IPS DF 6.9 (cell line): ENCODE measurements around the gene UBA7.

Experiments
- DNase-seq: peaks from one replicate; pipeline ENCODE4 v3.0.0-alpha.2; 2013; ENCODE audit warnings: low read depth, low spot score
- H3K27ac ChIP-seq: one replicate; pipeline ENCODE4 v1.5.1; 2013; ENCODE audit warnings: low read length, control low read depth
- H3K27me3 ChIP-seq: 2 replicates; pipeline ENCODE4 v1.6.1; 2013; ENCODE audit warnings: mild to moderate bottlenecking, low read length; ENCODE audit not compliant: control insufficient read depth, insufficient read depth
- H3K36me3 ChIP-seq: 2 replicates; pipeline ENCODE4 v1.6.1; 2013; ENCODE audit warnings: low read length; ENCODE audit not compliant: control insufficient read depth, insufficient read depth
- H3K4me1 ChIP-seq: 2 replicates; pipeline ENCODE4 v1.6.1; 2013; ENCODE audit warnings: low read length; ENCODE audit not compliant: control insufficient read depth, insufficient read depth
- H3K4me3 ChIP-seq: 2 replicates; pipeline ENCODE4 v1.5.1; 2013; ENCODE audit warnings: mild to moderate bottlenecking, low read length
- H3K9me3 ChIP-seq: 2 replicates; pipeline ENCODE4 v1.6.1; 2013; ENCODE audit warnings: low read length, inconsistent platforms; ENCODE audit not compliant: control insufficient read depth, insufficient read depth
- WGBS: extraction: QIAGEN DNeasy Blood & Tissue Kit; methylation state at CpG from one replicate; pipeline ENCODE4 v1.1.7; 2013; ENCODE audit warnings: mixed read lengths, missing lambda C conversion rate; ENCODE audit not compliant: insufficient read length, insufficient coverage; 5-methylcytosine and 5-hydroxymethylcytosine counted together

Gene UBA7

DNA sequence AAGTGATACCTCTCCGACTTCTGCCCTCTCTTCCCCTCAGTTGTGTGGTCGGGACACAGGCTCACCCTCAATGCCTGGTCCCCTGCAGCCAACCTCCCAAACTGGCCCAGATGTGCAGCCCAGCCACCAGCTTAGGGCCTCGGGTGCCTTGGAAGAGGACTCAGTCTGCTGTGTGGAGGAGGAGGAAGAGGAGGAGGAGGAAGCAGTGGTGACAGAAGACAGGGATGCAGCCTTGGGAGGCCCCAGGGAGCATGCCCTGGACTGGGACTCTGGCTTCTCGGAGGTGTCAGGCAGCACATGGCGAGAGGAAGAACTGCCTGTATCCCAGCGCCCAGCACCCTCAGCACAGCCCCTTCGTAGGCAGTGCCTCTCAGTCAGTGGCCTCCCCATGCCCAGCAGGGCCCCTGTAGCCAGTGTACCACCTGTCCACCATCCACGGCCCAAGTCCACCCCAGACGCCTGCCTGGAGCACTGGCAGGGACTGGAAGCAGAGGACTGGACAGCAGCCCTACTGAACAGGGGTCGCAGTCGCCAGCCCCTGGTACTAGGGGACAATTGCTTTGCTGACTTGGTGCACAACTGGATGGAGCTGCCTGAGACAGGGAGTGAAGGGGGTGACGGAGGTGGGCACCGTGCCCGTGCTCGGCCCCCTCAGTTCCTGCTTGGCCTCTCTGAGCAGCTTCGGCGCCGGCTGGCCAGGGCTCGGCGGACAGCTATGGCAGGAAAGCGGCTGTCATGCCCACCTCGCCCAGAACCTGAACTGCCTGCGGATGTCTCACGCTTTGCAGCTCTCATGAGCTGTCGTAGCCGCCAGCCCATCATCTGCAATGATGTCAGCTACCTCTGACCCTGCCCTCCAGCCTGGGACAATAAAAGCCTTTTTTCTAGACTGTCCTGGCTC is 9.4 kb downstream of the UBA7 start:
- Histone ChIP-seq H3K9me3 (no peaks in the 10 kb centered on the region), H3K4me3 (no peak overlapping the region), H3K27me3 (no peaks in the 10 kb centered on the region; the same call in 1 of the 2 replicates), H3K36me3 (no peaks in the 10 kb centered on the region), H3K27ac (no peak overlapping the region), H3K4me1 (peaks cover 13% of the 10 kb centered on the region)
- no peak for DNase-seq
- WGBS, result no CpG with 5 or more reads among the region's 26 CpGs

DNA sequence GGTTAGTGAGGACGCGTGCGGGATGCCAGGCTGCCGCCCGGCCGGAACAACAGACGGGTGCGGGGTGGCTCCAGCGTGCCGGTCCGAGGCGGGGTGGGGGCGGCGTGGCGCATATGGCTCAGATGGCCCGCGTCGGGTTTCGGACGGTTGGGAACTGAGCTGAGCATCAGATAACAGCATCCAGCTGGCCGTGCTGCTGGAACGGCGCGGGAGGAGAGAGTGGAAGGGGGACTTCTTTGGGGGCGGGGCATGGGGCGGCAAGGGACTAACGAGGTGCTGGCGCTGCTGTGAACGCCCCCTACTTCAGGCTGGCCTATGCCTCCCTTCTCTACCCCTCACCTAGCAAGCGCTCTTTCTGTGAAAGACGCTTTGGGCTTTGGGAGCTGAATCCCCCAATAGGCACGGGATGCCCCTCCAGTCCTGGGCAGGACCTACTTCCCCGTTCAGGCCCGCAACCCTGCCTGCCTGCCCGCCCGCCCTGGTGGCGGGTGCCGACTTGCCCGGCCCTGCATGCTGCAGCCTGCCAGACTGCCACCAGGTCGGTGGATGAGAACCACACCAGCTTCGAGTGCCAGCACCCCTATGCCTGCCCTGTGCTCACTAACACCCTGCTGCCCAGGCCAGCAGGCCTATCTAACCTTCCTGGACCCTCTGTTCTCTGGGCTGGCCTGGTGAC is 10.2 kb downstream of the UBA7 start:
- H3K36me3 ChIP-seq, result no peaks in the 10 kb centered on the region
- no CpG with 5 or more reads among the region's 41 CpGs for WGBS
- H3K4me3 ChIP-seq, result peak overlapping the region; percentile 42
- no peak for DNase-seq
- H3K27me3 ChIP-seq, result no peaks in the 10 kb centered on the region; the same call in 1 of the 2 replicates
- H3K4me1 ChIP-seq, result peaks cover 13% of the 10 kb centered on the region
- H3K9me3 ChIP-seq, result no peaks in the 10 kb centered on the region
- H3K27ac ChIP-seq, result no peak overlapping the region

DNA sequence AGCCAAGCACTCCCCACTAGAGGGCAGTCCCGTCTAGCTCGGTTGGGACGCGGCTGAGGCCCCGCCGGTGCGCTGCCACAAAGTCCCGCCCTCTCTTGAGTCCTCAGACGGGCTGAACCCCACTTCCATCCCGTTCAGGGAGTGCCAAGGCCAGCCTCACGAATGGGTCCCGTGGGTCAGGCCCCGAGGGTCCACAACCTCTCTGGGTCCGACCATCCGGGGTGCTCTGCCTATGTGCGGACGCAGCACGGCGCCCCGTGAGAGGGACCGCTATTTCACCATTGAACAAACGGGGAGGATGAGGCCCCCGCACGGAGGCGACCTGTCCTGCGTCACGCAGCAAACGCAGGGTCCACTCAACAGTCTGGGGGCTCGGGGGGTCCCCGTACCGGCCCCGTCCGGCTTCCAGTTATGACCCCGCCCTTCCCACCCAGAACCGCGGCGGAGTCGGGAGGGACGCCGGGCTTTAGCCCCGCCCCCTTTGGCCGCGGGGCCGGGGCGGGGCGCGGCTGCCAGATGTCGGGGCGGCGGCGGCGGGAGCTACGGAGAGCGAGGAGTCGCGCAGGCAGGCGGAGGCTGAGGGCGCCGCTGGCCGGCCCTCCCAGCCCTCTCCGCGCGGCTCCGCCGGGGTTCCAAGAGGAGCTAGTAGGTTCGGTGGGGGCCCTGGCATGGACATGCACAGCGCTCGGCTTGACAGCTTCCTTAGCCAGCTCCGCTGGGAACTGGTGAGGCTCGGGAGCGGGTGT is 10.9 kb downstream of the UBA7 start, which contains the start of gene INKA1:
INKA1 (plus strand) TSS at position 543 of the 746 bp plus-strand sequence; CDS start at position 675, 132 bp downstream.
- no peaks in the 10 kb centered on the region; the same call in 1 of the 2 replicates for H3K27me3 ChIP-seq
- WGBS, result no CpG with 5 or more reads among the region's 71 CpGs
- peak within 1 kb of the TSS; percentile 42 for H3K4me3 ChIP-seq
- peaks cover 13% of the 10 kb centered on the region for H3K4me1 ChIP-seq
- H3K27ac ChIP-seq, result no peak within 1 kb of the TSS
- H3K9me3 ChIP-seq, result no peaks in the 10 kb centered on the region
- DNase-seq, result peak; percentile 81
- no peaks in the 10 kb centered on the region for H3K36me3 ChIP-seq

DNA sequence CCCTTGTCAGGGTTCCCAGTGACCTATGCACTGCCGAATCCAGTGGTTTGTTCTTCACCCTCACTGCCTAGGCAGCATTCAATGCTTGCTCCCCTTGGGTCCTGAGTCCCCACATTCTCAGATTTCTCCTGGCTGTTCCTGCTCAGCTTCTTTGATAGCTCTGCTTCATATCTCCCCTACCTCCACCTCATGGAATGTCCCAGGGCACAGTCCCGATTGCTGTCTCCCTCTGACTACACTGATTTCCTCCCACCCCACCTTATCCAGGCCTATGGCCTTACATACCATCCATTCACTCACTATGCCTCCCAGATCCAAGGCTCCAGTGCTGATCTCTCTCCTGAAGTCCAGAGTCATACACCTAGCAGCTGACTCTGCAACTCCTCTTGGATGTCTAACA is 12.6 kb downstream of the UBA7 start:
- Histone ChIP-seq H3K4me1 (peaks cover 10% of the 10 kb centered on the region), H3K36me3 (no peaks in the 10 kb centered on the region), H3K9me3 (no peaks in the 10 kb centered on the region), H3K27me3 (no peaks in the 10 kb centered on the region; the same call in 1 of the 2 replicates), H3K27ac (no peak overlapping the region), H3K4me3 (no peak overlapping the region)
- DNase-seq, result no peak
- no CpG with 5 or more reads among the region's 2 CpGs for WGBS

DNA sequence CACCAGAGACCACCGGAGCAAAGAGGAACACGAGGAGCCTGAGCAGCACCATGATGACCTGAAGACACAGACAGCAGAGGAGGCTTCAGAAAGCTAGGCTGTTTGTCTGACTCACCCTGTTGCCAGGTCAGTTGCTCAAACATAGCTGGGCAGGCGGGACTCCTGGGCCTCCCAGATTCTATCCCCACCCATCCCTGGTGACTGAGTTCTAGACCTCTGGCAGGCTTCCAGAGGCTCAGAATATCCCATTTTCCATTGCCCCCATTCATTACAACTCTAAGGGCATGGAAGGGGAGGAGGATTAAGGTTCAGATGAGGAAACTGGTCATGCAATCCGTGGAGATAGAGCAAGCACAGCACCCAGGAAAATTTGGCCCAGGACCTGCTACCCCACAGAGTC is 14.0 kb downstream of the UBA7 start, which contains the start of gene CDHR4:
CDHR4 (minus strand) TSS at position 113 of the 400 bp plus-strand sequence; CDS start at position 52, 61 bp downstream.
- H3K36me3 ChIP-seq, result no peaks in the 10 kb centered on the region
- no peaks in the 10 kb centered on the region for H3K9me3 ChIP-seq
- H3K27me3 ChIP-seq, result no peaks in the 10 kb centered on the region; the same call in 1 of the 2 replicates
- H3K27ac ChIP-seq, result no peak within 1 kb of the TSS
- DNase-seq, result no peak
- no peak within 1 kb of the TSS for H3K4me3 ChIP-seq
- H3K4me1 ChIP-seq, result peaks cover 4% of the 10 kb centered on the region
- WGBS, result no CpG with 5 or more reads among the region's 4 CpGs

DNA sequence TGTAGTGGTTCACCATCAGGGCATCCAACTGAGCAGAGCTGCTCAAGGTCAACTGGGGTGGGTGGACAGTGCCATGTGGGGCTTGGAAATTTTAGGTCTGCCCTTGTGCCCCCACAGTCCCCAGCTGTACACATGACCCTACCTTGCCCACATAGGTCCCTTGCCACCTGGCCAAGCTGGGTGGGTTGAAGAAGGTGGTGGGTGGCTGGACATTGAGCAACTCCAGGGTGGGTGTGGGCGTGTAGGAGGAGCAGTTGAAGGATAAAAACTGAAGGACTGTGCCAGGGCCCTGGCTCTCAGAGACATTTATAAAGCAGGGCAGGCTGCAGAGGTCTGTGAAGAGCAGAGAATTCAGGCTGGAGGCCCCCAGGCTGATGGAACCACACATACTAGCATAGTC is 14.6 kb downstream of the UBA7 start:
- Histone ChIP-seq H3K4me1 (peaks cover 4% of the 10 kb centered on the region), H3K9me3 (no peaks in the 10 kb centered on the region), H3K36me3 (no peaks in the 10 kb centered on the region), H3K4me3 (no peak overlapping the region), H3K27ac (no peak overlapping the region), H3K27me3 (no peaks in the 10 kb centered on the region)
- no CpG with 5 or more reads among the region's 1 CpG for WGBS
- no peak for DNase-seq

DNA sequence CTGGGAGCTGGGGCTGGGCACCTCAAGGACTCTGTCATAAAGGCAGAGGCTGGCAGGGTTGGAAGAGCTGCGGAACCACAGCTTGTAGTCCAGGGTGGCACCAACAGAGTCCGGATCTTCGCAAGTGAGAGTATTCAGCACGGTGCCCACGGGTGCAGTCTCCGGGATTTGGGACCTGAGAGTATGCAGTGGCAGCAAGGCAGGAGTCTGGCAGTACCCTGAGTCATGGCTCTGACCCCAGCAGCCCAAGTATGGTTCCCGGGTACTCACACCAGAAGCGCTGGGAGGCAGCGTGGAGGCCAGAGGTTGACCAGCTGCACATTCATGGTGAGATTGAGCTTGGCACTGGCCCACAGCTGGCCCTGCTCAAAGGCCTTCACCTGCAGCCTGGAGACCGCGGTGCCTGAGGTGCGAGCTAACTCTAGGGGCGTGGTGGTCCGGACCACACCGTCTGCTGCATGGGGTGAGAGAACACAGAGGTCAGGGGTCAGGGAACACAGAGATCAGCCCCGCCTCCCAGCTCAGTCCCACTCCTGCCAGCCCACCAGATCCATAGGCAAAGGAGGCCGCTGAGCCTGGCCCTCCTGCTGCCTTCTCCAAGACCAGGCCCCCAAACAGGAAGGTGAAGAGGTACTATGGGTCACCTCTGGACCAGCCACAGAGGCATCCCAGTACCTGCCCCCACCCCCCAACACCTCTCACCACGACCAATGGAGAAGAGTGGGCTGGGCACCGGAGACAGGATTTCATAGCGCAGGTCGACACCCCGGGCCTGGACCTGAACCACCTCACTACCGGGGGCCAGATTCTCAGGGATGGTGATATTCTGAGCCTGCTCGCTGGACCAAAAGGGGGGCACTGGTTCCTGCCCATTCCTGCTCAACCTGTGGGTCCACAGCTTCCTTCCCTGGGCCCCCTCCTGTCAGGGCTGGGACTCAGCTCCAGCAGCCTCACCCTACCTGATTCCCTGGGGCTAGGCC is 18.5 kb downstream of the UBA7 start:
- no peak overlapping the region for H3K4me3 ChIP-seq
- WGBS, result no CpG with 5 or more reads among the region's 24 CpGs
- no peaks in the 10 kb centered on the region for H3K9me3 ChIP-seq
- no peak for DNase-seq
- no peaks in the 10 kb centered on the region for H3K4me1 ChIP-seq
- no peak overlapping the region for H3K27ac ChIP-seq
- H3K27me3 ChIP-seq, result no peaks in the 10 kb centered on the region
- H3K36me3 ChIP-seq, result no peaks in the 10 kb centered on the region

DNA sequence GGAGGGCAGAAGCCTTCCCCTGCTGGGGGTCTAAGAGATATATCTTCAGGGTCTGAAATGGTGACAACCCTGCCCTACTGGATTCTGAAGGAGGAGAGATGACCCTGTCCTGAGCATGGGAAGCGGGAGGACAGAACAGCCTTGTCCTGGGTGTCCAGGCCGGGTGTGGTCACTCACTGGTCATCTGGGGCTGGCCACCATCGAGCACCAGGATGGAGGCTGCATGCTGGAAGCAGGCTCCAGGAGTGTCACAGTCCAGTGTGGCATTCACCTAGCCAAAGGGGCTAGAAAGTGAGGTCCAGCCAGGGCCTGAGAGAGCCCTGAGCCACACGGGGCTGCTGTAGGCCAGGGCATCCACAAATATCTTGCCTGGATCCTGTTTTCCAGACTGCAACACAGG is 19.3 kb downstream of the UBA7 start:
- H3K27me3 ChIP-seq, result no peaks in the 10 kb centered on the region
- H3K27ac ChIP-seq, result no peak overlapping the region
- H3K4me3 ChIP-seq, result no peak overlapping the region
- no peaks in the 10 kb centered on the region for H3K9me3 ChIP-seq
- no peak for DNase-seq
- WGBS, result no CpG with 5 or more reads among the region's 4 CpGs
- H3K4me1 ChIP-seq, result no peaks in the 10 kb centered on the region
- no peaks in the 10 kb centered on the region for H3K36me3 ChIP-seq

DNA sequence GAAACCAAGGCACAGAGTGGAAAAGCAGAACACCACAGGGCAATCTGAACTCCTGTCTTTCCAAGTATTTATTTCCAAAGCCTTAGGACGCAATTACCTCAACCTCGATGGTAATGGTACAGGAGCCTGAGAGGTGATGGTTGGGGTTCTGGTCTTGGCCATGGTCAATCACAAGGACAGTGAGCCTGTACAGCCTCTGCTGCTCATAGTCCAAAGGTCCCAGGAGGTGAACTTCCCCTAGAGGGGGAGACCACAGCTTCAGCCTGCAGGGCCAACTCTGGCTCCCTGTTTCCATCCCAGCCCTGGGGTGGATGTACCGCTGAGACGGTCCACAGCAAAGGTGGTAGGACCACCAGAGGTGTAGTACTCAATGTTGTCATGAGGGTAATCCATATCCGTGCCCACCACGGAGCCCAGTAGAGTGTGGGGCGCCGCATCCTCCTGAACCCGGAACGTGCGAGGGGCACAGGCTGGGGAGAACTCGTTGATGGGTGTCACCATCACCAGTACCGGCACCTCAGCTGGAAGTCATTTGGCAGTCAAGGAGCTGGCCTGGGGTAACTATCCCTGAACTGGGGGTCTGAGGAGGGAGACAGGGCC is 20.2 kb downstream of the UBA7 start:
- Histone ChIP-seq H3K9me3 (no peaks in the 10 kb centered on the region), H3K27me3 (no peaks in the 10 kb centered on the region), H3K36me3 (no peaks in the 10 kb centered on the region), H3K4me1 (no peaks in the 10 kb centered on the region), H3K27ac (no peak overlapping the region), H3K4me3 (no peak overlapping the region)
- no peak for DNase-seq
- WGBS, result no CpG with 5 or more reads among the region's 13 CpGs
